Endothelial cell of umbilical vein (primary cell): ENCODE data around the gene KCNH5. TPM values are rescaled to one million over a fixed set of nuclear protein-coding genes. Genes with fewer than 3 reads are reported as not detected.

Experiments
- BruUV-seq: library from RNA; stranded (reverse); fragments of 400-500 nt; replicated peaks from 2 replicates; lab custom pipeline; 2021; lab: Mats Ljungman, UMichigan
- CTCF ChIA-PET: fragments of 300-600, 350-600 bp; sonication (Branson Sonifier 250); formaldehyde crosslinking; loops from one replicate; lab custom pipeline; 2021; ENCODE audit warnings: antibody characterized with exemption, inconsistent platforms; lab: Charles Lee
- POLR2A ChIA-PET: fragments of 300-600, 350-600 bp; sonication (Branson Sonifier 250); formaldehyde crosslinking; loops from one replicate; lab custom pipeline; 2021; ENCODE audit warnings: antibody characterized with exemption, inconsistent platforms; lab: Charles Lee
- DNase-seq: peaks from one replicate; pipeline ENCODE4 v3.0.0-alpha.2; 2011; ENCODE audit warnings: low read depth, low spot score
- FAIRE-seq: peaks from 2 replicates; lab custom pipeline; 2011; peaks lifted over from hg19 to GRCh38; lab: Jason Lieb, UNC
- H2AFZ ChIP-seq: 2 replicates; pipeline ENCODE4 v1.6.0; 2012; ENCODE audit warnings: low read depth, low read length, control low read depth, inconsistent platforms
- H3K27ac ChIP-seq: 2 replicates; pipeline ENCODE4 v1.5.1; 2011; ENCODE audit warnings: low read depth, mild to moderate bottlenecking, control low read depth, low read length, moderate library complexity; ENCODE audit not compliant: insufficient read depth
- H3K27me3 ChIP-seq, 2 experiments: 2 replicates each; pipeline versions ENCODE4 v1.6.0 to v1.6.1; 2011; ENCODE audit warnings: low read length in 2 of 2, mixed read lengths in 1 of 2; ENCODE audit not compliant: control insufficient read depth in 2 of 2, insufficient read depth in 2 of 2
- H3K36me3 ChIP-seq, 2 experiments: 2 replicates in 1 of 2; 3 replicates in 1 of 2; pipeline ENCODE4 v1.5.1; 2011; ENCODE audit warnings: low read length in 2 of 2, mild to moderate bottlenecking in 1 of 2, moderate library complexity in 1 of 2; ENCODE audit not compliant: control insufficient read depth in 2 of 2, insufficient read depth in 2 of 2; ENCODE audit errors: extremely low read depth in 1 of 2
- H3K4me1 ChIP-seq: 3 replicates; pipeline ENCODE4 v1.5.1; 2011; ENCODE audit warnings: mild to moderate bottlenecking, low read length; ENCODE audit not compliant: control insufficient read depth, insufficient read depth; ENCODE audit errors: extremely low read depth
- H3K4me2 ChIP-seq: 2 replicates; pipeline ENCODE4 v1.6.1; 2011; ENCODE audit warnings: low read length, control low read depth, mixed read lengths; ENCODE audit not compliant: insufficient read depth
- H3K4me3 ChIP-seq, 3 experiments: fragments of 200-600 bp in 1 of 3; sonication (generic), shearing (Covaris generic) in 1 of 3; replicated peaks in 1 of 3; 2 replicates each; pipeline ENCODE4 v1.5.1; 2011 to 2016; ENCODE audit warnings: control low read depth in 3 of 3, low read length in 3 of 3, mild to moderate bottlenecking in 2 of 3, inconsistent platforms in 1 of 3, low read depth in 1 of 3, moderate library complexity in 1 of 3; ENCODE audit not compliant: insufficient read depth in 1 of 3
- H3K79me2 ChIP-seq: 2 replicates; pipeline ENCODE4 v1.6.0; 2012; ENCODE audit warnings: low read length, inconsistent platforms; ENCODE audit not compliant: control insufficient read depth, insufficient read depth
- H3K9ac ChIP-seq: replicated peaks from 2 replicates; pipeline ENCODE3; 2011; ENCODE audit warnings: low read length, control low read depth; ENCODE audit not compliant: insufficient read depth; ENCODE audit errors: extremely low read depth
- H3K9me1 ChIP-seq: replicated peaks from 3 replicates; pipeline ENCODE4 v1.6.0; 2011; ENCODE audit warnings: mild to moderate bottlenecking, low read length; ENCODE audit not compliant: control insufficient read depth, insufficient read depth; ENCODE audit errors: extremely low read depth
- H3K9me3 ChIP-seq: replicated peaks from 2 replicates; pipeline ENCODE4 v1.5.1; 2012; ENCODE audit warnings: low read length, inconsistent platforms; ENCODE audit not compliant: control insufficient read depth, insufficient read depth
- H4K20me1 ChIP-seq: replicated peaks from 2 replicates; pipeline ENCODE3; 2011; ENCODE audit warnings: mild to moderate bottlenecking, low read length; ENCODE audit not compliant: control insufficient read depth, insufficient read depth; ENCODE audit errors: extremely low read depth
- CTCF ChIP-seq, 2 donors: IDR thresholded peaks; 1 replicate in 1 of 2; 2 replicates in 1 of 2; pipeline ENCODE4 v1.5.1; 2011; ENCODE audit warnings: low read length in 2 of 2, mild to moderate bottlenecking in 2 of 2, moderate library complexity in 2 of 2, control low read depth in 1 of 2, inconsistent platforms in 1 of 2, low read depth in 1 of 2; ENCODE audit not compliant: insufficient read depth in 1 of 2; ENCODE audit errors: extremely low read depth in 1 of 2
- EZH2 ChIP-seq: IDR thresholded peaks from 2 replicates; pipeline ENCODE4 v1.6.1; 2012; ENCODE audit warnings: borderline replicate concordance, low read depth, mild to moderate bottlenecking, moderate library complexity, low read length, inconsistent platforms; ENCODE audit not compliant: severe bottlenecking
- FOS ChIP-seq: IDR thresholded peaks from 2 replicates; pipeline ENCODE4 v1.6.1; 2011; ENCODE audit warnings: mild to moderate bottlenecking, low read length, moderate library complexity, borderline replicate concordance; ENCODE audit not compliant: insufficient read depth
- GATA2 ChIP-seq: IDR thresholded peaks from 2 replicates; pipeline ENCODE4 v1.7.0; 2011; ENCODE audit warnings: low read depth, mild to moderate bottlenecking, moderate library complexity, mixed read lengths, low read length; ENCODE audit not compliant: insufficient read length, insufficient read depth
- JUN ChIP-seq: IDR thresholded peaks from 2 replicates; pipeline ENCODE4 v1.6.1; 2011; ENCODE audit warnings: borderline replicate concordance, low read depth; ENCODE audit not compliant: insufficient read length, insufficient read depth
- MYC ChIP-seq: IDR thresholded peaks from one replicate; pipeline ENCODE4 v1.6.1; 2011; ENCODE audit warnings: mild to moderate bottlenecking, low read depth, low read length
- POLR2A ChIP-seq: IDR thresholded peaks from 2 replicates; pipeline ENCODE4 v1.6.1; 2012; ENCODE audit warnings: low read depth, mild to moderate bottlenecking, control low read depth, low read length
- POLR2AphosphoS5 ChIP-seq: IDR thresholded peaks from 2 replicates; pipeline ENCODE4 v1.6.1; 2012; ENCODE audit warnings: low read depth, mild to moderate bottlenecking, control low read depth, low read length, moderate library complexity; ENCODE audit not compliant: insufficient read depth
- dilution Hi-C: fragments of 300-500 bp; cut with MboI; formaldehyde crosslinking; loops from one replicate; pipeline ENCODE4 v1.15.0; 2019; ENCODE audit warnings: low sequenced_read_pairs; ENCODE audit not compliant: extremely low pct_ligation_motif_present
- intact Hi-C: fragments of 100-400 bp; cut with micrococcal nuclease; formaldehyde crosslinking; loops from one replicate; pipeline ENCODE4 v1.10.0; 2022
- polyA plus RNA-seq, 4 experiments: library from polyadenylated mRNA; depleted of rRNA in 3 of 4; stranded (reverse) in 3 of 4; unstranded in 1 of 4; fragments of >200 nt; gene quantifications; 2 replicates each; pipeline versions ENCODE4 v1.2.1 to v1.2.3, GENCODE V29; 2011 to 2012; ENCODE audit warnings: missing spikeins in 1 of 4
- total RNA-seq: library from RNA; stranded (reverse); gene quantifications from 2 replicates; pipeline ENCODE4 v1.2.3, GENCODE V29; 2021
- TF ChIP-seq, protein P1 (sequence below): IDR thresholded peaks from 2 replicates; pipeline ENCODE4 v1.6.1; 2011; ENCODE audit not compliant: insufficient read depth, insufficient read length

Gene KCNH5
- total and polyA plus RNA-seq, 2 donors (not counting 3 experiments of a cell fraction or from before 2014, with no cell fraction given), result not detected

GRCh38 chr14:62921466-62921865, 123.8 kb downstream of the KCNH5 start:
- intact Hi-C loops (no loop called here), dilution Hi-C loops (no loop called here)
- no peak overlapping the region for H3K27ac ChIP-seq
- H3K9ac ChIP-seq, result no peak overlapping the region
- BruUV-seq, result no TSS peak
- no peaks in the 10 kb centered on the region for H3K9me1 ChIP-seq
- no peaks in the 10 kb centered on the region for H3K4me1 ChIP-seq
- no peaks in the 10 kb centered on the region for H3K79me2 ChIP-seq
- H3K4me2 ChIP-seq, result no peak overlapping the region
- FAIRE-seq (no peak), DNase-seq (no peak)
- POLR2A ChIA-PET, result no interaction called here
- H2AFZ ChIP-seq, result no peak overlapping the region
- H3K4me3 ChIP-seq, result no peak overlapping the region
- no peak for TF ChIP-seq CTCF (IDR thresholded peaks at IDR 0.05; ENCODE audit: extremely low read depth in 1 of 2, insufficient read depth in 1 of 2, low read depth in 1 of 2, low read length in 2 of 2)
- TF ChIP-seq EZH2, result no peak
- no peak for TF ChIP-seq FOS
- TF ChIP-seq JUN, result no peak
- TF ChIP-seq, protein P1, sequence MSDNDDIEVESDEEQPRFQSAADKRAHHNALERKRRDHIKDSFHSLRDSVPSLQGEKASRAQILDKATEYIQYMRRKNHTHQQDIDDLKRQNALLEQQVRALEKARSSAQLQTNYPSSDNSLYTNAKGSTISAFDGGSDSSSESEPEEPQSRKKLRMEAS, result no peak
- TF ChIP-seq MYC, result no peak
- no peak for TF ChIP-seq GATA2
- no peak for TF ChIP-seq POLR2AphosphoS5
- no peak for TF ChIP-seq POLR2A
- CTCF ChIA-PET, result no interaction called here
- H3K36me3 ChIP-seq, result no peaks in the 10 kb centered on the region
- H3K27me3 ChIP-seq, result peaks cover 0 to 3% of the 10 kb centered on the region in 2 experiments
- no peaks in the 10 kb centered on the region for H3K9me3 ChIP-seq
- no peaks in the 10 kb centered on the region for H4K20me1 ChIP-seq
